H1 (cell line): ENCODE data around the gene CUL9. TPM values are rescaled to one million over a fixed set of nuclear protein-coding genes. Genes with fewer than 3 reads are reported as not detected.

ENCODE experiments used
- BCL11A ChIP-seq, 2 experiments: IDR thresholded peaks; one replicate each; pipeline ENCODE4 v1.6.1; 2011; ENCODE audit warnings: low read depth in 2 of 2, low read length in 2 of 2, mild to moderate bottlenecking in 2 of 2
- CTBP2 ChIP-seq: IDR thresholded peaks from 2 replicates; pipeline ENCODE4 v1.7.0; 2011; ENCODE audit warnings: borderline replicate concordance, mild to moderate bottlenecking, moderate library complexity, mixed read lengths, low read length; ENCODE audit not compliant: insufficient read depth, insufficient read length
- RFX5 ChIP-seq: IDR thresholded peaks from 2 replicates; pipeline ENCODE4 v1.6.1; 2011; ENCODE audit warnings: low read depth, low read length, improper control_type of control experiment, borderline replicate concordance
- SAP30 ChIP-seq: fragments of 300-600 bp; sonication (generic); IDR thresholded peaks from 2 replicates; pipeline ENCODE4 v1.7.1; 2012; ENCODE audit warnings: low read length, moderate library complexity, mild to moderate bottlenecking, inconsistent platforms; ENCODE audit not compliant: insufficient read depth, insufficient replicate concordance
- polyA plus RNA-seq, 7 experiments: library from polyadenylated mRNA; depleted of rRNA in 3 of 7; stranded (reverse) in 5 of 7; unstranded in 2 of 7; fragments of >200 nt in 5 of 7; fragments of 200-250 nt in 2 of 7; gene quantifications; 1 replicate in 5 of 7; 2 replicates in 1 of 7; 4 replicates in 1 of 7; pipeline versions ENCODE4 v1.2.1 to v1.2.3, GENCODE V29; 2011 to 2013; ENCODE audit warnings: missing spikeins in 2 of 7, mixed read lengths in 2 of 7
- total RNA-seq: library from RNA; stranded (reverse); fragmentation: NEBNext Ultra II Directional; extraction: Animal tissue kit (Norgen Biotek cat#: 25700); gene quantifications from 2 replicates; pipeline ENCODE4 v1.2.1, GENCODE V29; 2021
- TF ChIP-seq, protein P1 (sequence below): IDR thresholded peaks from 2 replicates; pipeline ENCODE4 v1.6.1; 2011; ENCODE audit warnings: low read depth, mild to moderate bottlenecking, low read length; ENCODE audit not compliant: insufficient read depth

Gene CUL9
- total and polyA plus RNA-seq, 2 of the 8 experiments (the other 6 are each of a cell fraction or from before 2014, with no cell fraction given), result 7.7 to 9.8 TPM

DNA sequence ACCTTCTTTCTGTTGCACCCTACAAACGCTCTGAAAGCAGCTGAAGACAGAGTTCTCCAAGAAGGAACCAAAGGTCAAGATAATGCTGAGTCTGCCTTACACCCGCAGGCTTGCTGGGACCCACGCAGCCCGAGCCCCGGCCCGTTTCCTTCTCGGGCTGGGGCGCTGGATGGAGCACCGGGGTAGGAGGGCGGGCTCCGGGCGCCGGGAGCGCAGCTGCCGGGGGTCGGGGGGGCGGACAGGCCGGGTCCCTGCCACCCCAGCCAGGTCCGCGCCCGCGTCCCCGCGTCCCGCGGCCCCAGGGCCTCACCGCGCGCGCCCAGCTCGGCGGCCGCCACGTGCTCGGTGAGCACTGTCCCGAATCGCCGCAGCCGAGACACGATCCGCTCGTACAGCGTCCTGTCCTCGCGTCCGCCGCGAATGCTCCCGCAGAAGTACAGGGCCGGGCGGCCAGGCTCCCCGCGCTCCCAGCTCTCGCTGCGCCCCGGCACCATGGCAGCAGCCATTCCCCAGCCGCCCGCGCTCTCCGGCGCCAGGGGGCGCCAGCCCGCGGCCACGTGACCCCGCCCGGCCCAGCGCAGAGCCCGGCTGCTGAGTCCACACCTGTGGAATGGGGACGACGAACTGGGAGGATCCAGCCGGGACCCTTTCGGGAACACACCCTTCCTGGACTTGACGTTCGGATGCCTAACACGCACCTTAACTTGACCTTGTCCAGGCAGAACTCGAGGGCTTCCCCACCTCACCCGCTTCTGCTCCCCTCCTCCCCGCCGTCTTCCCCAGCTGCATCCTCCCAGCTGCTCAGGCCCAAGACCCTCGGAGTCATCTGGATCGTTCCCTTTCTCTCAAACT is 47.2 kb downstream of the CUL9 start, which contains the start of gene DNPH1 (continued):
- TF ChIP-seq CTBP2 (no peak), BCL11A (IDR thresholded peaks at IDR 0.05; ENCODE audit: low read depth in 2 of 2, low read length in 2 of 2) (no peak), RFX5 (no peak), SAP30 (no peak)
- TF ChIP-seq, protein P1, sequence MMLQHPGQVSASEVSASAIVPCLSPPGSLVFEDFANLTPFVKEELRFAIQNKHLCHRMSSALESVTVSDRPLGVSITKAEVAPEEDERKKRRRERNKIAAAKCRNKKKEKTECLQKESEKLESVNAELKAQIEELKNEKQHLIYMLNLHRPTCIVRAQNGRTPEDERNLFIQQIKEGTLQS, result peak; percentile 96
